GM18519 (cell line): Measurements from ENCODE around the gene P2RX6.
"Not testable (repeated sequence)": the region's sequence is repeated elsewhere in the genome, so short reads cannot be mapped to it uniquely, and the experiment has no call there.

Source experiments
- ATAC-seq: cut with Tn5 transposase; IDR thresholded peaks from one replicate; pipeline ENCODE4 v1.9.1; 2021; ENCODE audit warnings: mild to moderate bottlenecking, moderate library complexity; ENCODE audit not compliant: unreplicated experiment, low FRiP score

The P2RX6 gene

DNA sequence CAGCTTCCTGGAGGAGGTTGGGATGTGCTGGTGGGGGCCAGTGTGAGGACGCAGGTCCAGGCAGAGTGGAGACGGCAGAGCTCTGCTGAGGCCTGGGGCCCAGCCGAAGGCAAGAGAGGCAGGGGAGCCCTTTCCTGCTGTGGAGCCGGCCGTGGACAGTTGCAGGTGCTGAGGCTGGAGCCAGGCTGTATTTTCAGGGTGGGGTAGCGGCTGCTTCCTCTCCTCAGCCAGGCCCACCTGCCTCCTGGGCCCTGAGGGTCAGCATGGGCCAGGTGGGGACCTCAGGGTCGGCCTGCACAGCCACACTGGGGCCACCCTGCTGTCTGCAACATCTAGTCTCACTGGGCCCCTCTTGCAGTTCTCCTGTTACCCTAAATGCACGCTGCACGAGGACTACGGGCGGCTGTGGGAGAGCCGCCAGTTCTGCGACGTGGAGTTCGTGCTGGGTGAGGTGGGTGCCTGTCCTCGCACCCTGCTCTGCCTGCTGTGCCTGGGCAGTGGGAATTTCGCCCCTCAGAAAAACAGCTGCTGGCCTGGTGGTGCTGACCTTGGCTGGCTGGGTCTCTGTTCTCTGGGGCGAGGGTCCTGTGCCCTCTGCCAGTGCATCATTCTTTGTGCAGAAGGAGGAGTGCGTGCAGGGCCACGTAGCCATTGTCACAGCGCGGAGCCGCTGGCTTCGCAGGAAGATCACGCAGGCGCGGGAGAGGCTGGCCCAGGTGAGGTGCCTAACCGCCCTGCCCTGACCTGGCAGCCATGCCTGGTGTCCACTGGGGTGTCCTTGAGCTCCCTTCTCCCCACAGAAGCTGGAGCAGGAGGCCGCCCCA lies 21.4 kb upstream of the P2RX6 start:
- ATAC-seq, result no peak

DNA sequence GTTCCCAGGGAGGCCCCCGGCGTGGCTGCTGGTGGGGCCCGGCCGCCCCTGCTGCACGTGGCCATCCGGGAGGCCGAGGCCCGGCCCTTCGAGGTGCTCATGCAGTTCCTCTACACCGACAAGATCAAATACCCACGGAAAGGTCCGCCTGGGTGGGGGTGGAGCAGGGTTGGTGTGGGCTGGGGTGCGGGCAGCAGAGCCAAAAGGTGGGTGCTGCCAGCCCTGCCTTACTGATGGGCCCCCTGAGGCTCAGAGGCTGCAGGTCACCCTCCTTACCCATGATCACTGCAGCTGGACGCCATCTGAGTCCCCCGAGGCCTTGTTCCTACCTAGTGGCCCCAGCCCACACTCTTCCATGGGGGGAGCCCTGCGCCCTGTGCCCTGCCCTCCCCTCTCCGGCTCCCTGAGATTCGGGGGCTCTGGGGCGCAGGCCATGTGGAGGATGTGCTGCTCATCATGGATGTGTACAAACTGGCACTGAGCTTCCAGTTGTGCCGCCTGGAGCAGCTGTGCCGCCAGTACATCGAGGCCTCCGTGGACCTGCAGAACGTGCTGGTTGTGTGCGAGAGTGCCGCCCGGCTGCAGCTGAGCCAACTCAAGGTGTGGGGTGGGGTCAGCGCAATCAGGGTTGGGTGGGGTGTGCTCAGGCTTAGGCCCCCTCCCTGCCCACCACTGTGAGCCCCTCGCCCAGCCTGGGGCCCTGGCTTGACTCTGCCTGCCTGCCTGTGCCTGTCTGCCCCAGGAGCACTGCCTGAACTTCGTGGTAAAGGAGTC lies 20.6 kb upstream of the P2RX6 start:
- no peak for ATAC-seq

DNA sequence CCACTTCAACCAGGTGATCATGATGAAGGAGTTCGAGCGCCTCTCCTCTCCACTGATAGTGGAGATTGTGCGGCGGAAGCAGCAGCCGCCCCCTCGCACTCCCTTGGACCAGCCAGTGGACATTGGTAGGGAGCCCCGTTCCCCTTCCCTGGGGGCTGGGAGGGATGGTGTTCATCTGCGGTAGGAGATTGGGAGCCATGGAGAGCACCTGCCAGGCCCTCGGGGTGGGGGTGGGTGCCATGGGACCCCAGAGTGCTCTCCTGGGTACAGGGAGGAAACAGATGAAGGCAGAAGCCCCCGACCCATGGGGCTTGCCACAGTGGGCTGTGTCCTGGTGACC lies 20.1 kb upstream of the P2RX6 start:
- no peak for ATAC-seq

DNA sequence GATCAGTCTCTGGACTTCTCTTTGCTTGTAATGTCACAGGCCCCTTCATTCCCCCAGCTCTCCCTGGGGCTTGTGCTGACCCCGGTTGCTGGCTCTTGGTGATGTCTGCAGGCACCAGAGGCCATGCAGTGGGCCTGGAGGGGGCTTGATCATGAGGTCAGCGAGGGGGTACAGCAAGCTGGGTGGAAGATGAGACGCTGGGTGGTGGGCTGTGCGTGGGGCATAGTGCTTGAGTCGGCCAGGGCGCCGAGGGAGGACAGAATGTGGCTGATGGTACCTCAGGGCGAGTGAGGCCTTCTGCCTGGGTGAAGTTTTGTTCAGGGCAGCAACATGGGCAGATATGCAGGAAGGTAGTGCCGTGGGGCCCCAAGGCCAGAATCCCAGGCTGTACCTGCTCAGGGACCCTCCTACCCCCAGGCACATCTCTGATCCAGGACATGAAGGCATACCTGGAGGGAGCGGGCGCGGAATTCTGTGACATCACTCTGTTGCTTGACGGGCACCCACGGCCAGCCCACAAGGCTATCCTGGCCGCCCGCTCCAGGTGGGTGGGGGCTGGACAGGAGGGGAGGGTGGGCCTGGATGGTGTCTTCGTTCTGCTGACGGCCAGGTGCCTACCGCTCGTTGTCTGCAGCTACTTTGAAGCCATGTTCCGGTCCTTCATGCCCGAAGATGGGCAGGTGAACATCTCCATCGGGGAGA lies 19.5 kb upstream of the P2RX6 start:
- ATAC-seq, result no peak

DNA sequence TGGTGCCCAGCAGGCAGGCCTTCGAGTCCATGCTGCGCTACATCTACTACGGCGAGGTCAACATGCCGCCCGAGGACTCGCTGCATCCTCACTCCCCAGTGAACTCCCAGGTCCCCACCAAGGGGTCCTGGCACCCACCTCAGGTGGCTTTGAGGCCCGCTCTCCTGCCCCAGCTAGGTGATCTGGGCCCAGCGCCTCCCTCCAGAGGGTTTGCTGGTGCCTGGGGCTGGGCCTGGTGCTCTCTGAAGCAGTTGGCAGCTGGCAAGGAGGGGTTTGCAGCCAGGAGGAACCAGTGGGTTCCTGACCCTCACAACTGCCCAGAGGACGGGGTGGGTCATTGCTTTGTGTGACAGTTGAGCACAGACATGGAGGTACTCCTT lies 18.9 kb upstream of the P2RX6 start:
- no peak for ATAC-seq

DNA sequence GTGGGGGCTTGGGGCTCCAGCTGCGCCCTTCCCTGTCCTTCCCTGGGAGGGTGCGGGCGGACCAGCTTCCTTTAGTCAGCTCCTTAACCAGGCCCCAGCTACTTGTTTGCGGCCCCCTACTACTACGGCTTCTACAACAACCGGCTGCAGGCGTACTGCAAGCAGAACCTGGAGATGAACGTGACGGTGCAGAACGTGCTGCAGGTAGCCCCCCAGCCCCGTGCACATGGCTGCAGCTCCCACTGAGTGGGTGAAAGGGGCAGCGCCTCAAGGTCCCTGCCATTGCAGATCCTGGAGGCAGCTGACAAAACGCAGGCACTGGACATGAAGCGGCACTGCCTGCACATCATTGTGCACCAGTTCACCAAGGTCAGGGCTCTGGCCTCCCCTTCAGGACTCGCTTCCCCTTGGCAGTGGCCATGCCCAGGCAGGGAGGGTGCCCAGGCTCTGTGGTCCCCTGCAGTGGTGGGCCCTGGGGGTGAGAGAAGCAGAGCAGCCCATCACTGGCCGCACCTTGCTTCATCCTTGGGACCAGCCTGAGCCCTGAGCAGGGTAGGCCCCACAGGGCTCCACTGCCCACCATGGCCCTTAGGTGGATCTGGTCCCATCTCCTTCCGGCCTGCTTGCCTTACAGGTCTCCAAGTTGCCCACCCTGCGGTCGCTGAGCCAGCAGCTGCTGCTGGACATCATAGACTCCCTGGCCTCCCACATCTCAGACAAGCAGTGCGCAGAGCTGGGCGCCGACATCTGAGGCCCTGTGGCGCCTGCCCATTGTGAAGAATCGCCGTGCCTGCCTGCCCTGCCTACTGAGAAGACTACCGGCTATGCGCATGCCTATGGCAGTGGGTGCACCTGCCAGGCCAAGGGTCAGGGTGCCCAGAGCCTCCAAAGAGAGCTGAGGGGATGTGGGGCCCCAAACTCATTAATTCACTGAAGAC lies 18.1 kb upstream of the P2RX6 start:
- no peak for ATAC-seq

DNA sequence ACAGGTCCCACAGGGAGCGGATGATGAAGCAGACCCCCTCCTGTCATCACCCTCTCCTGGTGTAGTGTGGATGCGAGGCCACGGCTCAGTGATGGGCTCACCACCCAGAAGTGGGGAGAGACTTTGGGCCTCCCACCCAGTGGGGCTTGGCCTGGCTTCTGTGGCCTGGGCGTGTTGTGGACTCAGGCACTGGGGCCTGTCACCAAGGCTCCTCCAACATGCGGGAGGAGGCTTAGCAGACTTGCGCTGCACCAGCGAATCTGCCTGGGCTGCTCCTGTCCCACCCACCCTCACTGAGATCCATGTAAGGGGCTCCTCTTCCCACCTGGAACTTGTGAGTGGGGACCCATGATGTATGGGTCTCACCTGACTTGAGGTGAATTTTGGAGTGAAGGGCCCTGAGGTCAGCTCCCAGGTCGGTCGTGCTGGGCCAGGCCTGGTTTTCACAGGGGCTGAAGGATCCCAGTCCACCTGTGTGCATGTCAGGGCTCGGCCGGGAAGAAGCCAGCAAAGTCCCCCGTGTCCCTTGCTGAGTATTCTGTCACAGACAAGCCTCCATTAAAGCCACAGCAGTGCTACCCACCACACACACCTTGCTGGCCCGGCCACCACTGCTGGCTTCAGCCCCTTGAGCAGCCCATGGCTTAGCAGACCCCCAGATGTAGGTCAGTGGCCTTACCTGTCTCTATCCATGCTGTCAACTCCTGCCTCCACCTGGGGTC lies 17.3 kb upstream of the P2RX6 start:
- ATAC-seq, result no peak

DNA sequence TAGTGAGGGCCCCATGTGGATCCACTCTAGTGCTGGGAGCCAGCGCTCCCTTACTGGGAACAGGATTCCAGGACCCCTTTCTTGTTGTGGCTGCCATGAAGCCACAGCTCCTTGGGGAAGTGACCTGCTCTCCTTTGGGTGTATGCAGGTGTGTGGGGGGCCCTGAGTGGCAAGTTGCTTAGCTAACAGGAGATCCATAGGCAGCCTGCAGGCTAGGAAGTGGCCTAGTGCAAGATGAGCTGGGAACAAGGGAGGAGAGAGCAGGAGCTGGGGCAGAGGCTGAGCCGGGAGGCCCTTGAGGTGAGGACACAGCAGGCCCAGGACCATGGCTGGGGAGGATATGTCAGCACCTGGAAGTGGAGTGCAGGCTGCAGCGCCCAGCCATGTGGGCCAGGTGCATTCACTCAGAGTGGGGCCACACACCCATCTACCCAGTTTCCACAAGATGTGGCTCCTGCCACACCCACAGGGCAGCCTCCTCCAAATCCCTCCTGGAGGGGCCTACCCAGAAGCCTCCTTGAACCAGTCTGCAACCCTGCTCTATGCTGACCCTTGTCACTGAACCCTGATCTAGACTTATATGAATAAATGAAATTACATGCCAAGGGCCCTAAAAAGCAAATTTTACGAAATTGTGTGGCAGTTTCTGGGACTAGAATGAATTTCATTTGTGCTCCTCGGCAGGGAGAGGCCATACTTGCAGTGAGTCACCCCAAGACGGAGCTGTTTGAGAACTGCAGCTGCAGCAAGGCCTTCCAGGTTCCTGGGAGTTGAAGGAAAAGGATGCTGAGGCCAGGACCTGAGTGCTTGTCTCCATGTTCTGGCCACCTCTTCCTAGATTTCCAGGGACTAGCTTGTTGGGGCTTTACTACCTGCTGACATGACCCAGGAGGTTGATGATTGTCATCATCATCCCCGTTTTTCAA lies 16.3 kb upstream of the P2RX6 start:
- no peak for ATAC-seq

DNA sequence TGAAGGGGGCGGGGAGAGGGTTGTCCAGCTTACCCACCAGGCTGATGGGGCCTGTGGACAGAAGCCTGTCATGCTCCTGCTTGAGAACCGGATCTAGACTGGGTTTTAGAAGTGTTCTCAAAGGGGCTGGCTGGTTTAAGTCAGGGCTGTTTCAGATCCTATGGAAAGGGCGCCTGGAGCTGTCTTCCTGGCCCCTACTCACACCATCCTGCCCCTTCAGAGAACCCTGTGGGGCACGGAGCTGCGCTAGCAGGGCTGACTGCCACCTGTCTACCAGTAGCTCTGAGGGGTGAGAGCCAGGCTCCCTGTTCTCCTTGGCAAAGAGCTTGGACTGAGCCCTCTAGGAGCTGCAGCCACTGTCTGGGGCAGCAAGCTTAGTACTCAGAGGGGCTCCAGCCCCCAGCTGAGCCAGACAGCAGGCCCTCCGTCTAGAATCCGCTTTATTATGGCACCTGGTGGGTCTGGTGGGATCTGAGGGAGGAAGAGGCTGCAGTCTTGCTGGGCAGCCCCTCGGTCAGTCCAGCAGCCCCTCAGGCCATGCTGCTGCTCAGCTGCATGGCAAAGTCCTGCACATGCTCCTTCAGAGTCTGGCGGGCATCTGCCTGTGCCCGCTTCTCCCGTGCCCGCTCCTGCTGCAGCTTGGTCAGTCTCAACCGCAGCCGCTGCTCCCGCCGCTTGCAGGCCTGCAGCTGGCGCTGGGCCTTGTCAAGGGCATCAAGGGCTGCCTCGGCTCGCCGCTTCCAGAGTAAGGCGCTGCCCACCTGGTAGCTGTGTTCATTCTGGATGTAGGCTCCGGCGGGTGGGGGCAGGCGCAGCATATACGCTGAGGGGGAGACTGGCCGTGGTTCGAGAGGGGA lies 15.4 kb upstream of the P2RX6 start:
- ATAC-seq, result no peak

DNA sequence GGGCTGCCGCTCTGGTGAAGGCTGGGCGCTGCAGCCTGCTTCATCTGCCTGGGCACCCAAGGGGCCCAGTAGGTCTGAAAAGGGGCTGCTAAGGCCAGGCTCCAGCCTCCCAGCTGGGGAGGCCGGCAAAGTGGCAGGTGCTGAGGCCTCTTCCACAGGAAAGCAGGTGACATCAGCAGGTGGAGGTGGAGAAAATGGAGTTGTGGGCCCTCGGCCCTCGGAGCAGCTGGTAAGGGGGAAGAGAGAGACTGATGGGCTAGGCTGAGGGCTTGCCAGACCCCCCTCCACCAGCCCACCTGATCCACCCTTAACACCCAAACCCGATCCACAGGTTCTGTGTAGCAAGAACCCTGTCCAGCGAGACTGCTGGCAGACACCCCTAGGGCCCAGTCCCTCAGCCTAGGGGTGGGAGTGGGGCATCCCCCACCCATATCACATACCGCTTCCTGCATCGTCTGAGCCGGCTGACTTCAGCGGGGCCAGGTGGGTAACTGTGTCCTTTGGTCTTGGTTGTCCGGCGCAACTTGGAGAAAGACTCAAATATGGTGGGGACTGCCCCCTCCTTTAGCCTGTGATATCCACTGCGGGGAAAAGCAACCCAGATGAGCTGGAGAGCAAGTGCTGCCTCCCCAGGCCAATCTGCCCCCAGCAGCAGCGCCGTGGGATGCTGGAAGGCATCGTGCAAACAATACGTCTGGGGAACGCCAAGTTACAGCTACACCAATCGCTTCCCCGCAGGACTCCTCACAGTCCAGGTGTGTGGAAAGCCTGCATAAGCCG lies 14.6 kb upstream of the P2RX6 start:
- no peak for ATAC-seq

DNA sequence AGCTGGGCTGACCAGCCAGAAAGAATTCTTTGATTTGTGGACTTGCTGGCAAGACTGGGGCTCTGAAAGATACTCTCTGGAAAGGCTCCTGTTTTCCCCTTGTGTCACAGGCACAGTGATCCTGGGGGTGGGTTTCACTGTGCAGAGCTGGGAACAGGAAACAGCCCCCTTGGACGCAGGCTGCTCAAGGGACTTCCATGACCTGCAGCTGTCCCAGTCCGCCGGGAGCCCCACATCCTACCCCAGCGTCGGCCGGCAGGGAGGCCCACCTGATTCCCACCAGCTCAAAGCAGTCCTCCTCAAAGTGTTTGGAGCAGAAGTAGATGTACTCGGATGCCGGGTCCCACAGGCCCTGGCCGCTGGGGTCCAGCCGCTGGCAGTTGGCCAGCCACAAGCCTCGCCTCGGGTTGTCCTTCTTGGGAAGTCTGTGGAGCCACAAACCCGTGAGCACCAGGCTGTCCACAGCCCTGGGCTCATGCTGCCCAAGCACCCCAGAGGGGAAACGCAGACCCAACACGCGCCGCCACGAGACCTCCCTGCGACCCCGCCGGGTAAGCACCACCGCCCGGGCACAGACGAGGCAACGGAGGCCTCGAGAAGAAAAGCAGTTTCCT lies 13.9 kb upstream of the P2RX6 start:
- ATAC-seq, result no peak

DNA sequence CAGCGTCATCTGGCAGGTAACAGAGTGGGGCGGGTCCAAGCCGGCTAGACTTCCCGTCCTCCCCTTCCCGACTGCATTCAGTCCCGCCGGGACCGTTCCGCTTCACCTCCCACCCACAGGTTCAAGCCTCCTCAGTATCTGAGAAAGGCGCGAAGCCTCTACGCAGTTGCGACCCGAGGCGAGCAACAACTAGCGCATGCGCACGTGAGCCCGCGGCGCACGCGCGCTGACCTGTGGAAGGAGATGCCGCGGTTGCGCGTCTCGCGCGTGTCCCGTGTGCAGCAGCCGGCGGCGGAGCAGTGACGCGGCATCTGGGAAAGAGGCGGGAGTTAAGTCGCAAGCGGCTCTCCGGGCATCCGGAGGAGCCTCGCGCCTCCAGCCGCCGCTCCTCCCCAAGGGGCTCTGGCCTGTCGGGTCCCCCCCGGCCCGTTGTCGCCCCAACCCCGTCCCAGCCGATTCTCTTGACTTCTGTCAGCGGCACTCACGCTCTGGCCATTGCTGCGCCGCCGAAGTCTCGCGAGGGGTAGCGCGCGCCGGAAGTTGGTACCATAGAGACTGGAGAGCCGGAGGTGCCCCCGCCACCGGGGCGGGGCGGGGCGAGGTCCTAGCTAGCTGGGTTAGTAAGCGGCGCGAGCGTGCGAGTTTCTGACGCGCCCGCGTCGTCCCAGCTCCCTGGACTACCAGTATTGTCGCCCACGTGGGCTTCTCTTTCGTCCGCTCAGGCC lies 13.2 kb upstream of the P2RX6 start, which contains the start of gene THAP7:
Gene THAP7 (minus strand): TSS at position 518 of the 725 bp plus-strand sequence. CDS start 207 bp downstream, at position 311.
- peak; percentile 60 for ATAC-seq

DNA sequence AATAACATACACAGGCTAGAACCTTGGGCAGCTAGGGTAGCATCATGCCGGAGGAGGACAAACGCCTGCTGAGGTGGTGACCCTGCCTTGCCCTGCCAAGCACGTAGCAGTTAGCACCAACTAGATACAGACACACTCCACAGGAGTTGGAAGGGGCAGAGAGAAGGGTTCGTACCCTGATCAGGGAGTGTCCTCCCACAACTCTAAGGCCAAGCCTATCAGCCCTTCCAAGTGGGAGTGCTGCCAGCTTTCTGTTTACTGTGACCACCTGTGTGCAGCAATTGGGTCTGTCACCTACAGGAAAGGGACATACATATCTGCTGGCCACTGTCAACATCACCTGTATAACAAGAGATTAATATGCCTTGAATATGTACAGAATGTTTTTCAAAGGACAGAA lies 11.2 kb upstream of the P2RX6 start:
- no peak for ATAC-seq

DNA sequence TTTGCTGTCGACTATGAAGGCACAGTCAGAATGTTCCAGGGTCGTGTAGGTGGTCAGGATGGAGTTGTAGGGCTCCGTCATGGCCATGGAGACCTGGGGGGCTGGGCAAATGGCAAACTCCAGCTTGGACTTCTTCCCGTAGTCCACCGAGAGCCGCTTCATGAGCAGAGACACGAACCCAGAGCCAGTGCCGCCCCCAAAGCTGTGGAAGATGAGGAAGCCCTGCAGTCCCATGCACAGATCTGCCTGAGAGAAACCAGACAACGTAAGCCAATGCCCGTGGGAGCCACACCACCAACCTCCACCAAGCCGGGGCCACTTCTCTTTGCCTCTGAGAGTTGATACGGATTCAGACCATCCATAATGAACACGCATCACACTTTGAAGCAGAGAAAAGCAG lies 5.8 kb upstream of the P2RX6 start:
- not testable (repeated sequence) for ATAC-seq

DNA sequence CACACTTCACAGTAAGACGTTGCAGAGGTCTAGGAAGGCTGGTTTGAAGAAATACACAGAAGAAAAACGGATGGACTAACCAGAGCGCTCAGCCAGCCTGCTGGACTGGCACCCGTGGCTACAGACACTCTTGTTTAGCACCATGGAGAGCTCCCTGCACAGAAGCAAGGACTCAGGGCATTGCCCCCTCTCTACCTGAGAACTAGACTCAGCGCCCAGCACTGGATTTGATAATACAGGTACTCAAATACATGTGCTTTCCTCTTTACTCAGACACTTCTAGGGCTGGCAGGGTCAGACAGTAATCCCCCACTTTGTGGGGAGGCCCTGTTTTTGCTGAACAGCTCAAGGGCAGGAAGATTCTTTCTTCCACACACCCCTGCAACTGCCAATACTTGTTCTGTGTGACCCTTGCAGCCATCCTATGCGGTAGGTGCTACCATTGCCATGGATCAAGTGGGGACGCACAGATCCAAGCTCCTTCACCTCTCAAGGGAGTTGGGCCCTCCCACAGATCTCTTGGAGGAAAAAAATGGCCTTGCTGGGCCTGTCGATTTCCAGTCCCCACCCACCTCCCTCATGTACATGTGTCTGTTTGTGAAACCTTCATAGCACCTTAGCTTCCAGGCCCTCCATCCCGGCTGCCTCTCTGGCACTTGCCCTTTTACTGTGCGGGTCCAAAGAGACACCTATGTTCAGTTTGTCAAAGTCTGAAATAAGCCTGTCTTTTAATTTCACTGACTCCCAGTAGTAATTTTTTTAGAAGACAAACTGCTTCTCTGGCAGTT lies 5.1 kb upstream of the P2RX6 start:
- ATAC-seq, result no peak
